Spinal cord (tissue), 10 donors: ENCODE measurements around the gene ZBTB11. TPM values are rescaled to one million over a fixed set of nuclear protein-coding genes. Genes with fewer than 3 reads are reported as not detected.

ENCODE experiments used
- DNase-seq, 6 donors: peaks; one replicate each; pipeline versions ENCODE4 v3.0.0 to v3.0.0-alpha.2; 2013 to 2015; ENCODE audit warnings: low spot score in 6 of 6, low read depth in 4 of 6
- H3K27ac ChIP-seq: one replicate; pipeline ENCODE4 v1.5.1; 2013; ENCODE audit warnings: low read depth, low read length, control low read depth
- H3K27me3 ChIP-seq: one replicate; pipeline ENCODE4 v1.6.1; 2013; ENCODE audit warnings: low read length; ENCODE audit not compliant: control insufficient read depth, insufficient read depth
- H3K36me3 ChIP-seq: one replicate; pipeline ENCODE4 v1.6.1; 2013; ENCODE audit warnings: low read length; ENCODE audit not compliant: control insufficient read depth, insufficient read depth
- H3K4me1 ChIP-seq: one replicate; pipeline ENCODE4 v1.6.1; 2013; ENCODE audit warnings: low read length; ENCODE audit not compliant: control insufficient read depth, insufficient read depth
- H3K4me3 ChIP-seq: one replicate; pipeline ENCODE4 v1.5.1; 2013; ENCODE audit warnings: low read depth, low read length, control low read depth
- H3K9me3 ChIP-seq: one replicate; pipeline ENCODE4 v1.6.1; 2013; ENCODE audit warnings: low read length; ENCODE audit not compliant: control insufficient read depth, insufficient read depth
- WGBS: methylation state at CpG from one replicate; pipeline ENCODE4 v1.1.5; 2013; ENCODE audit warnings: missing lambda C conversion rate; ENCODE audit not compliant: insufficient coverage; 5-methylcytosine and 5-hydroxymethylcytosine counted together
- polyA plus RNA-seq, 2 donors: library from polyadenylated mRNA; unstranded; fragments of 120-200 nt; gene quantifications; one replicate each; pipeline ENCODE4 v1.2.1, GENCODE V29; 2013; ENCODE audit not compliant: insufficient read length in 2 of 2
- total RNA-seq, 2 donors: library from RNA; depleted of rRNA in 1 of 2; stranded (reverse); fragments of 120-200 nt in 1 of 2; fragments of >200 nt in 1 of 2; gene quantifications; one replicate each; pipeline versions ENCODE4 v1.2.3 to v1.2.4, GENCODE V29; 2013 to 2014
- donor health status: healthy.

The ZBTB11 gene
- total and polyA plus RNA-seq, 4 donors, result 17.7 to 39.2 (median 21.6) TPM

- Histone ChIP-seq H3K9me3 (no peaks in the 10 kb centered on the region), H3K36me3 (peaks cover 18% of the 10 kb centered on the region), H3K27ac (peak overlapping the region; percentile 99), H3K27me3 (no peaks in the 10 kb centered on the region), H3K4me3 (peak overlapping the region; percentile 99), H3K4me1 (peaks cover 16% of the 10 kb centered on the region)
- 0% methylated on average over 57 of the region's 57 CpGs for WGBS
- DNase-seq, result peak; percentile 73 to 97 (median 87)
Measured at GRCh38 chr3:101676216-101676764, 642 bp downstream of the ZBTB11 start.

DNA sequence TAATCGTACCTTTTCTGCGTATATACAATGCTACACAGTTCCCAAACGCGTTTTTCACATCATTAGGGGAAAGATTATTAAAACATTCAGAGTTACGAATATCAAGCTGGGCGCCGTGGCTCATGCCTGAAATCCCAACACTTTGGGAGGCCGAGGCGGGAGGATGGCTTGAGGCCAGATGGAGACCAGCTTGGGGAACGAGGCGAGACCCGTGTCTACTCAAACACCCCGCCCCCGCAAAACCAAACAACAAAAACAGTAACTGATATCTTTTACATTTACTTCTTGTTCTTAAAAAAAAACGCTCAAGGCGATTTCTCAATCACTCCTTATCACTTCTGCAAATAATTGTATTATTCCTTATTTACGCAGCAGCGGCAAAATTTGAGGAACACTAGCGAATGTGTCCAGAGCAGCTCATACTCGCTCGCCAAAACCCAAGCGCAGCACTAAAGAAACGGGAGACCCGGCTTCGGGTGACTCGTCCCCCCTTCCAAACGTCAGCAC lies 1.2 kb downstream of the ZBTB11 start:
- DNase-seq, result no peak
- H3K4me3 ChIP-seq, result peak overlapping the region; percentile 99
- H3K27me3 ChIP-seq, result no peaks in the 10 kb centered on the region
- no peaks in the 10 kb centered on the region for H3K9me3 ChIP-seq
- 0% methylated on average over 18 of the region's 27 CpGs for WGBS
- peak overlapping the region; percentile 99 for H3K27ac ChIP-seq
- peaks cover 16% of the 10 kb centered on the region for H3K36me3 ChIP-seq
- H3K4me1 ChIP-seq, result peaks cover 16% of the 10 kb centered on the region

GRCh38 chr3:101674518-101674917 lies 2.4 kb downstream of the ZBTB11 start:
- H3K4me1 ChIP-seq, result peaks cover 16% of the 10 kb centered on the region
- peaks cover 16% of the 10 kb centered on the region for H3K36me3 ChIP-seq
- H3K4me3 ChIP-seq, result no peak overlapping the region
- WGBS, result 97% methylated on average over 3 of the region's 9 CpGs
- no peak for DNase-seq
- no peak overlapping the region for H3K27ac ChIP-seq
- no peaks in the 10 kb centered on the region for H3K27me3 ChIP-seq
- H3K9me3 ChIP-seq, result no peaks in the 10 kb centered on the region

- Histone ChIP-seq H3K36me3 (peaks cover 16% of the 10 kb centered on the region), H3K27ac (no peak overlapping the region), H3K4me3 (no peak overlapping the region), H3K9me3 (no peaks in the 10 kb centered on the region), H3K27me3 (no peaks in the 10 kb centered on the region), H3K4me1 (peaks cover 16% of the 10 kb centered on the region)
- no peak for DNase-seq
- 96% methylated on average over 11 of the region's 13 CpGs for WGBS
Measured at GRCh38 chr3:101673953-101674352, 3.0 kb downstream of the ZBTB11 start.

- Histone ChIP-seq H3K27me3 (no peaks in the 10 kb centered on the region), H3K9me3 (no peaks in the 10 kb centered on the region), H3K4me1 (peaks cover 3% of the 10 kb centered on the region), H3K4me3 (no peak overlapping the region), H3K36me3 (peaks cover 9% of the 10 kb centered on the region), H3K27ac (no peak overlapping the region)
- no peak for DNase-seq
- WGBS, result 90% methylated on average over 3 of the region's 5 CpGs
Measured at GRCh38 chr3:101671014-101671413, 5.9 kb downstream of the ZBTB11 start.

- Histone ChIP-seq H3K27ac (no peak overlapping the region), H3K4me3 (no peak overlapping the region), H3K36me3 (peaks cover 19% of the 10 kb centered on the region), H3K27me3 (no peaks in the 10 kb centered on the region), H3K9me3 (no peaks in the 10 kb centered on the region), H3K4me1 (no peaks in the 10 kb centered on the region)
- no CpG with 5 or more reads among the region's 1 CpG for WGBS
- no peak for DNase-seq
Measured at GRCh38 chr3:101667844-101668243, 9.1 kb downstream of the ZBTB11 start.

DNA sequence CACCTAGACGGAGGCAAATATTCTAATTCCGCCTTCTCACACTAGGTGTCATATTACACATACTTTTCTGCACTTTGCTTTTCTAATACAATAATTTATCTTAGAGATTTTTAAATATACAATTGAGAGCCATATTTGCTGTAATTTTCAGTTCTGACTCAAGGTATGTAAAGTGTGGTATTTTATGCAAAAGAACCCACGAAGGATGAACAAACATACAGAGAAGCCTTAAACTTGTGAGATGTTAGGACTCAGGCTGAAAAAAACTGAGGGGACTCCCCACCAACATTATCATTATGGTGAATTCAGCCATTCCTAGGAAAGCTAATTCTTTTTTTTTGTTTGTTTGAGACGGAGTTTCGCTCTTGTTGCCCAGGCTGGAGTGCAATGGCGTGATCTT lies 9.6 kb downstream of the ZBTB11 start:
- no CpG with 5 or more reads among the region's 6 CpGs for WGBS
- Histone ChIP-seq H3K9me3 (no peaks in the 10 kb centered on the region), H3K36me3 (peaks cover 23% of the 10 kb centered on the region), H3K4me1 (no peaks in the 10 kb centered on the region), H3K27ac (no peak overlapping the region), H3K27me3 (no peaks in the 10 kb centered on the region), H3K4me3 (no peak overlapping the region)
- DNase-seq, result no peak

GRCh38 chr3:101665851-101666250 lies 11.1 kb downstream of the ZBTB11 start:
- Histone ChIP-seq H3K36me3 (peaks cover 32% of the 10 kb centered on the region), H3K4me3 (no peak overlapping the region), H3K27ac (no peak overlapping the region), H3K9me3 (no peaks in the 10 kb centered on the region), H3K27me3 (no peaks in the 10 kb centered on the region), H3K4me1 (no peaks in the 10 kb centered on the region)
- no peak for DNase-seq

DNA sequence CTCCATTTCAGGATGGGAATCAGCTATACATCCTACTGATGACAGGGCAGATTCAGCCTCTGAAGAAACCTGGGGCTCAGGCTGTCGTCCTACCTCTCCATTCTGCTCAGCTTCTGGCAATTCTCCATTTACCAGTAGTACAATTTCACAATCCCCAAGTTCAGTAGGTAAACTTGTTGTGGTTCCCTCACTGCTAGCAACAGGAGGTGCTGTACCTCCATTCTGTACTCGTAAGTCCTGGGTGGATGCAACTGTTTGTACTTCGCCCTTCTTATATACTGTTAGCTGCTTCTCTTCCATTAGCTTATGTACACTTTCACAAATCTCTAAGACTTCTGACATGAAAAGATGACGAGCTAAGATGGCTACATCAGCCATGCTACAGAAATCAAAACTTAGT lies 11.6 kb downstream of the ZBTB11 start:
- Histone ChIP-seq H3K27me3 (no peaks in the 10 kb centered on the region), H3K4me3 (no peak overlapping the region), H3K4me1 (no peaks in the 10 kb centered on the region), H3K9me3 (no peaks in the 10 kb centered on the region), H3K36me3 (peaks cover 34% of the 10 kb centered on the region), H3K27ac (no peak overlapping the region)
- no peak for DNase-seq
- WGBS, result 100% methylated on average over 2 of the region's 4 CpGs

DNA sequence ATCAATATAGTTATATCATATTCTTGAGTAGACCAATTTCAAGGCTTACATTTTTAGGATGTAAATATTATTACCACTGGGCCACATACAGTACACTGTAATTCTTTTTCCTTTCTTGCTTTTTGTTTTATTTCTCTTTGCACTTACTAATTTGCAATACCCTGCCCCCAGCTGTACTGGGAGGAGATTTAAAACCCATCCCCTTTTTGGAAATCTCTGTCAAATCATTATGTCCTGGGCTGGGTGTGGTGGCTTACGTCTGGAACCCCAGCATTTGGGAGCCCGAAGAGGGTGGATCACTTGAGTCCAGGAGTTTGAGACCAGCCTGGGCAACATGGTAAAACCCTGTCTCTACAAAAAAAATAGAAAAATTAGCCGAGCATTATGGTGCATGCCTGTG lies 16.2 kb downstream of the ZBTB11 start:
- WGBS, result 93% methylated on average over 3 of the region's 3 CpGs
- peaks cover 44% of the 10 kb centered on the region for H3K36me3 ChIP-seq
- H3K27me3 ChIP-seq, result no peaks in the 10 kb centered on the region
- H3K9me3 ChIP-seq, result no peaks in the 10 kb centered on the region
- no peak for DNase-seq
- H3K4me3 ChIP-seq, result no peak overlapping the region
- H3K27ac ChIP-seq, result no peak overlapping the region
- H3K4me1 ChIP-seq, result no peaks in the 10 kb centered on the region
